Osteoblast (primary cell): ENCODE results near the gene GMNC. TPM values are rescaled to one million over a fixed set of nuclear protein-coding genes. Genes with fewer than 3 reads are reported as not detected.
A peak's percentile ranks its signal among the peaks of the same experiment; 100 is the strongest.

Source experiments
- DNase-seq: peaks from one replicate; pipeline ENCODE4 v3.0.0; 2011; ENCODE audit warnings: low spot score, mixed read lengths; ENCODE audit not compliant: insufficient read length; ENCODE audit errors: missing footprints
- H2AFZ ChIP-seq: 2 replicates; pipeline ENCODE4 v1.6.0; 2011; ENCODE audit warnings: mild to moderate bottlenecking, low read length
- H3K27ac ChIP-seq: 2 replicates; pipeline ENCODE4 v1.5.1; 2011; ENCODE audit warnings: mild to moderate bottlenecking, low read depth, low read length, moderate library complexity
- H3K27me3 ChIP-seq: 2 replicates; pipeline ENCODE4 v1.6.0; 2012; ENCODE audit warnings: mild to moderate bottlenecking, control low read depth, inconsistent platforms, low read length, moderate library complexity; ENCODE audit not compliant: insufficient read depth
- H3K36me3 ChIP-seq: 2 replicates; pipeline ENCODE4 v1.5.1; 2011; ENCODE audit warnings: mild to moderate bottlenecking, low read length, control low read depth, moderate library complexity; ENCODE audit not compliant: insufficient read depth
- H3K4me1 ChIP-seq: 2 replicates; pipeline ENCODE4 v1.5.1; 2011; ENCODE audit warnings: mild to moderate bottlenecking, low read length, control low read depth, moderate library complexity; ENCODE audit not compliant: insufficient read depth
- H3K4me2 ChIP-seq: 2 replicates; pipeline ENCODE4 v1.6.0; 2011; ENCODE audit warnings: mild to moderate bottlenecking, low read length; ENCODE audit not compliant: insufficient read depth
- H3K4me3 ChIP-seq: fragments of 200-600 bp; sonication (generic); 3 replicates; pipeline ENCODE4 v1.5.1; 2012; ENCODE audit warnings: mild to moderate bottlenecking, low read length, inconsistent platforms; ENCODE audit not compliant: insufficient read depth
- H3K79me2 ChIP-seq: 2 replicates; pipeline ENCODE4 v1.6.0; 2012; ENCODE audit warnings: mild to moderate bottlenecking, low read length, control low read depth, inconsistent platforms; ENCODE audit not compliant: insufficient read depth
- H3K9me3 ChIP-seq: 2 replicates; pipeline ENCODE4 v1.5.1; 2011; ENCODE audit warnings: low read depth, low read length, control low read depth
- H4K20me1 ChIP-seq: 2 replicates; pipeline ENCODE4 v1.6.0; 2012; ENCODE audit warnings: mild to moderate bottlenecking, low read length, control low read depth; ENCODE audit not compliant: insufficient read depth
- CTCF ChIP-seq: IDR thresholded peaks from 2 replicates; pipeline ENCODE4 v1.5.1; 2011; ENCODE audit warnings: mild to moderate bottlenecking, low read depth, low read length, moderate library complexity; ENCODE audit errors: extremely low read depth
- total RNA-seq: library from RNA; depleted of rRNA; stranded (reverse); fragments of >200 nt; gene quantifications from 2 replicates; pipeline ENCODE4 v1.2.3, GENCODE V29; 2012

GMNC gene
- under 0.01 and 0.72 TPM in 2 replicates for total RNA-seq

GRCh38 chr3:190862209-190863118 lies at the start of gene GMNC:
Gene GMNC, minus strand, starts transcription at chr3:190862694. Its CDS starts 79 bp downstream, at chr3:190862615.
- peak; percentile 91 for DNase-seq
- H2AFZ ChIP-seq: peak within 1 kb of the TSS; percentile 86
- no peak for TF ChIP-seq CTCF
- no peaks in the 10 kb centered on the region for H3K36me3 ChIP-seq
- no peaks in the 10 kb centered on the region for H3K9me3 ChIP-seq
- H3K4me3 ChIP-seq: peak within 1 kb of the TSS; percentile 78
- H3K4me2 ChIP-seq: peak within 1 kb of the TSS; percentile 88
- no peaks in the 10 kb centered on the region for H4K20me1 ChIP-seq
- peaks cover 4% of the 10 kb centered on the region for H3K27me3 ChIP-seq
- no peaks in the 10 kb centered on the region for H3K79me2 ChIP-seq
- H3K4me1 ChIP-seq: peaks cover 6% of the 10 kb centered on the region
- no peak within 1 kb of the TSS for H3K27ac ChIP-seq

GRCh38 chr3:190911382-190911781 lies 48.9 kb upstream of the GMNC start:
- Histone ChIP-seq H4K20me1 (no peaks in the 10 kb centered on the region), H3K79me2 (no peaks in the 10 kb centered on the region), H3K27me3 (no peaks in the 10 kb centered on the region), H3K4me3 (no peak overlapping the region), H3K9me3 (no peaks in the 10 kb centered on the region), H3K4me2 (no peak overlapping the region), H3K36me3 (no peaks in the 10 kb centered on the region), H3K27ac (no peak overlapping the region), H3K4me1 (no peaks in the 10 kb centered on the region), H2AFZ (no peak overlapping the region)
- no peak for DNase-seq
- no peak for TF ChIP-seq CTCF

- Histone ChIP-seq H3K27me3 (no peaks in the 10 kb centered on the region), H3K36me3 (no peaks in the 10 kb centered on the region), H3K9me3 (no peaks in the 10 kb centered on the region), H3K79me2 (no peaks in the 10 kb centered on the region), H3K4me1 (no peaks in the 10 kb centered on the region), H3K27ac (no peak overlapping the region), H4K20me1 (no peaks in the 10 kb centered on the region), H2AFZ (no peak overlapping the region), H3K4me3 (no peak overlapping the region), H3K4me2 (no peak overlapping the region)
- no peak for TF ChIP-seq CTCF
- no peak for DNase-seq
These were observed 47.4 kb upstream of the GMNC start for GRCh38 chr3:190909908-190910307.

GRCh38 chr3:190903156-190903555 lies 40.7 kb upstream of the GMNC start:
- TF ChIP-seq CTCF: no peak
- H3K27ac ChIP-seq: no peak overlapping the region
- DNase-seq: no peak
- H3K4me1 ChIP-seq: no peaks in the 10 kb centered on the region
- H3K9me3 ChIP-seq: no peaks in the 10 kb centered on the region
- H2AFZ ChIP-seq: no peak overlapping the region
- no peaks in the 10 kb centered on the region for H3K79me2 ChIP-seq
- no peak overlapping the region for H3K4me3 ChIP-seq
- H3K4me2 ChIP-seq: no peak overlapping the region
- no peaks in the 10 kb centered on the region for H4K20me1 ChIP-seq
- H3K36me3 ChIP-seq: no peaks in the 10 kb centered on the region
- no peaks in the 10 kb centered on the region for H3K27me3 ChIP-seq
